GM12892 (cell line): ENCODE data around the gene CSTF3.
A peak's percentile ranks its signal among the peaks of the same experiment; 100 is the strongest.
"Not testable (repeated sequence)": the region's sequence is repeated elsewhere in the genome, so short reads cannot be mapped to it uniquely, and the experiment has no call there.

Experiments used
- DNase-seq: peaks from one replicate; pipeline ENCODE4 v3.0.0; 2011; ENCODE audit not compliant: insufficient read length
- FAIRE-seq: peaks from 2 replicates; lab custom pipeline; 2011; peaks lifted over from hg19 to GRCh38; lab: Jason Lieb, UNC
- POLR2A ChIP-seq: IDR thresholded peaks from 2 replicates; pipeline ENCODE4 v1.6.1; 2011; ENCODE audit warnings: low read depth, low read length, control low read depth
- POLR2AphosphoS5 ChIP-seq: IDR thresholded peaks from 2 replicates; pipeline ENCODE4 v1.6.1; 2011; ENCODE audit warnings: low read depth, low read length, control low read depth
- TAF1 ChIP-seq: IDR thresholded peaks from 2 replicates; pipeline ENCODE4 v1.6.1; 2011; ENCODE audit warnings: low read depth, mild to moderate bottlenecking, control low read depth, low read length, borderline replicate concordance

Gene CSTF3

DNA sequence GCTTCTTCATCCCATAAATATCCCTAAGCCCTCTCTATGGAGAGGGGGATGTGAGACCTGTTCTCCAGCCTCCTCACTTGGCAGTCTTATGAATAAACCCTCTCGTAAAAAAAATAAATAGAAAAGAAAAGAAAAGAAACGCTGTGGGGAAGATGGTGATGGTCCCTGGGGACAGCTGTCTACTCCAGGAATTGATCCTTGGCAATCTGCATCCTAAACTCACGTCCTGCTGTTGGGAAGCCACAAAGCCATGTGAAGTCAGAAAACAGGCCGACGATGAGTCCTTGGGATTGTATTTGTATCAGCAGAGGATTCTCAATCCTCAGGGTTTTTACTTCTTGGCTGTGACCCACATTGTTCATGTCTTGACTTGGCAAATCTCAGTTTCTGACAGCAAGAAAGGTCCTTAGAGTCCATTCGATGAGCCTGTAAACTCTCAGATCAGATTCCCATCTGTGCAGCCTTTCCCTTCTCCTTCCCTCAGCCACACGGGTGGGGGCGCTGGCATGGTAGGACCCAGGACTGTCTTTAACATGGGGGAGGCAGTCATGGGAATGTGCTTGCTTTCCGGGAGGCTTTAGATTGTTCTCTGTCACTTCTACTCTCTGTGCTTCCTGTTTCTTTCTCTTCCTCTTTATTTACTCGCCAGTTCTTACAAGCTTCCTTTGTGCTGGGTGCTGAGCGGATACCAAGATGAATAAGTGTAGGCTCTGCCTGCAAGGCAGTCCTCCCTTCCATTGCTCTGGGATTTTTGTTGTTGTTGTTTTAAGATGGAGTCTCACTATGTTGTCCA, 97.1 kb downstream of the CSTF3 start:
- TF ChIP-seq POLR2A (no peak), TAF1 (no peak), POLR2AphosphoS5 (no peak)
- peak; percentile 73 for FAIRE-seq
- DNase-seq = no peak

DNA sequence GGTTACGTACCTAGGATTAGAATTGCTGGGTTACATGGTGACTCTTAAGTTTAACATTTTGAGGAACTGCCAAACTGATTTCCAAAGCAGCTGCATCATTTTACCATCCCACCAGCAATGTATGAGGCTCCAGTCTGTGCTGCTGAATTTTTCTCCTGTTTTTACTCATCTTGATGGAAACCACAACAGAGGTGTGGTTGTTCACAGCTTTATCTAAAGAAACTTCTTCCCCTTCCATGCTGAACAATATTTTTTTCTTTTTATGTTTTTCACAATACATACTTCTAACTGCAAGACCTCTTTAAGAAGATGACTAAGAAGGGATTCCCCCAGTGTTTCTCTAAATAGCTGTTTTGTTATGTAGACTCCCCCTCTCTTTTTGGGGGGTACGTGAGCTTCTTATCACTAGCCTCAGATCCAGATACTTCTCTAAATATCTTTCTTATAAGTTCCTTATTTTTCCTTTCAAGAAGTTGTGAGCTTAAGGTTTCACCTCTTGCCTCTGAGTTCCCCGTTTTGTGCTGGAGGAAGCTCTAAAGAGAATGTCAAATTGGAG, 97.9 kb downstream of the CSTF3 start:
- DNase-seq (no peak), FAIRE-seq (no peak)
- TF ChIP-seq POLR2AphosphoS5 = no peak
- TF ChIP-seq POLR2A = no peak
- no peak for TF ChIP-seq TAF1

DNA sequence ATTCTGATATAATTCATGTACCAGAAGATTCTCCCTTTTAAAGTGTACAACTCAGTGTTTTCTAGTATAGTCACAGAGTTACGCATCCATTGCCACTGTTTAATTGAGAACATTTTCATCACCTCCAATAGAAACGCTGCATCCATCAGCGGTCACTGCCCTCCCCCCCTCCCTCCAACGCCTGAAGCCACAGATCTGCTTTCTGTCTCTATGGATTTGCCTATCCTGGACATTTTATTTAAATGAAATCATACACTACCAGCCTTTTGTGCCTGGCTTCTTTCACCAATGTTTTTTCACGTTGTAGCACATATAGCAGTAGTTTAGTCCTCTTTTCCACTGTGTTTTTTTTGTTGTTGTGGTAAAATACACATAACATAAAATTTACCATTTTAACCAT, 99.1 kb downstream of the CSTF3 start:
- TF ChIP-seq TAF1 = no peak
- TF ChIP-seq POLR2A = no peak
- no peak for TF ChIP-seq POLR2AphosphoS5
- DNase-seq = no peak
- FAIRE-seq = no peak

DNA sequence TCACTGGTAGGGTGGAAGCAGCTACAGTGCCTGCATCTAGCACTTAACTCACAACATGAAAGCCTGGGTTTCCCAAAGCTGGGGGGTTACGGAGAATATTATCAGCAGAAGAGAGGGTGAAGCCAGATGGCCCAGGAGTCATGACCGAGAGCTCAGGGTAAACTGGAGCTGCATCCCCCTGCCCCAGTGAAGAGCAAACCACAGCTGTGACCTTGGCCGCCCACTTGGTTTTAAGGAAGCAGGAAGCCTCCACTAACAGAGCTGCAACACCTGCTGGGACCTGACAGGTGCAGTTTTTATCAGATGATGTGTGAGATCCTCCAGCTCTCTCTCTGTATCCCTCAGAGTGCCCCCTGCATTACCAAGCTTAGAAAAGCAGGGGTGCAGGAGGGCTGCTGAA, 101.0 kb downstream of the CSTF3 start:
- TF ChIP-seq TAF1 (no peak), POLR2A (no peak), POLR2AphosphoS5 (no peak)
- no peak for FAIRE-seq
- DNase-seq = no peak

DNA sequence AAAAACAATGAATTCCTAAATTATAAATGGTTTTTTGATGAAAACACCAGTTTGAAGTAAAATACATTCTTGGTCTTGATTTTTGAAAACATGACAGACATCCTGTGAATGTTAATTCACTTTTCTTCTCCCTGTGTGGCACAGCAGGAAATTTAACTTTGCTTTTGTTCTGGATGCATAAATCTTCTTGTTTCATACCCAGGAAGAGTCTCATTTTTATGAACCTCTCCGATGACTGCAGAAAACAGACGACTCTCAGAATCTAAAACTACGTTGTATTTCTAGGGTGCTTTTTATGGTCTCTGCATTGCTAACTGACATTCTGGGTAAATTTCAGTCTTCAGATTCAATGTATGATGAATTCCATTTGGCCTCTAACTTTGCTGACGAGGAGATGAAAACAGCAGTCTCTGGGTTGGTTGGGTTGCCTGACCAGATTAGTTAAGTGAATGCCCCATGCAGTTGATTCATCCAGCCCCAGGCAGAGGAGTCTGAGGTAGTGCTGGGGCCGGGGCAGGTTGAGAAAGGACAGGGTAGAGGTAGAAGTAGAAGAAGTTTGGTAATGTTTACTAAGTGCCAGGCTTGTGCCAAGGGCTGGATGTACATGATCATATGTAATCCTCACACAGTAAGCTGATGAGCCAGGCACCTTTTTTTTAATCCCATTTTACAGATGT, 101.8 kb downstream of the CSTF3 start:
- FAIRE-seq (no peak), DNase-seq (no peak)
- no peak for TF ChIP-seq POLR2A
- TF ChIP-seq POLR2AphosphoS5 = no peak
- no peak for TF ChIP-seq TAF1

DNA sequence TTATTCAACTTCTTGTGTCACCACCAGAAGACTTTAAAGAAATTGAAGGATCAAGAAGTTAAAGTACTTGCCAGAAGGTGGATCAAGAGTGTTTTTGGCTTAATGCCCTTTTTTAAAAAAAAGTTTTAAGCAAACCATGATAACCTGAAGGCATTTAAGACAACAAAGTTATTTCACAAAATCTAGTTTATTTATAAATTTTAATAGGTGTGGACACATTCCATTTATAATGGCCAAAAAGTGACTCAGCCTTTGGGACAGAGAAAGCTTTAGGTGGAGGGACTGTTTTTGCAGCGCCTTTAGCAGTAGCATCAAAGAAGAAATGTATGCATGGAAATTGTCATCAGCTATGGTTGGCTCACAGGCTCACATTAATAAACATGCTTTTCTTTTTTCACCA, 104.0 kb downstream of the CSTF3 start:
- FAIRE-seq (no peak), DNase-seq (no peak)
- TF ChIP-seq POLR2A = no peak
- no peak for TF ChIP-seq TAF1
- TF ChIP-seq POLR2AphosphoS5 = no peak

DNA sequence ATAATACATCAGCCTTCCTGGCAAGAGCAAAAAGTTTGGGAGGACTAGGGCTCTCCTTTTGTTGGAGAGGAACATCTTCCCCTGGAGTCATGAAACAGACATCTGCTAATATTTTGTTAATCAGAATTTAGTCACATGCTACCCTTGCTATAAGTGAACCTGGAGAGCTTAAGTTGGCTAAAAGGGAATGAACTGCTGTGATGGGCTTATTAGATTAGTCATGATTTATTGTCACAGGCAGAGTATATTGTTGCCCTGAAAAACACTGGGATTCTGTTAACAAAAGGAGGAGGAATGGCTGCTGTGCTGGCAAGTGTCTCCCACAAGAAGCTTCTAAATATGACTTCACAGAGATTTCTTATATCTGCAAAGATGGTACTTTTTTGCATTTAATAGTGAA, 105.9 kb downstream of the CSTF3 start:
- FAIRE-seq = no peak
- no peak for DNase-seq

DNA sequence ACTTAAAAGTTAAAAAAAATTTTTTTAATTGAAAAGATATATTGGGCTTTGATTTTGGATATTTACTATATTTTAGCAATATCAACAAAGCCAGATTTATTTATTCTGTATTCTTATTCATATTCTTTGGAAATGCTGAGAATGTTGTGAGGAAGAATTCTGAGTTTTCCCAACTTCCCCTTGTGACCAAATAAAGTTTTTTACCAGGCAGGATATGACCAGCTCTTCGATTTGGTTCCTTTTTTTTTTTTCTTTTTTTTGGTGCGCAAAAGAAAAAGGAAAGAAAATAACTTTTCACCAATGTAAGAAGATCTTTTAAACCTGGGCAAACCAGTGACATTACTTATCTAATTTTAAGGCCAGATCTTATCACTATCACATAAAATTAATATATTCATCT, 109.0 kb downstream of the CSTF3 start:
- FAIRE-seq = no peak
- TF ChIP-seq POLR2A (no peak), TAF1 (no peak), POLR2AphosphoS5 (no peak)

More for the DNA sequence above, 105.9 kb downstream of the CSTF3 start:
- no peak for TF ChIP-seq POLR2A
- no peak for TF ChIP-seq TAF1
- no peak for TF ChIP-seq POLR2AphosphoS5

DNA sequence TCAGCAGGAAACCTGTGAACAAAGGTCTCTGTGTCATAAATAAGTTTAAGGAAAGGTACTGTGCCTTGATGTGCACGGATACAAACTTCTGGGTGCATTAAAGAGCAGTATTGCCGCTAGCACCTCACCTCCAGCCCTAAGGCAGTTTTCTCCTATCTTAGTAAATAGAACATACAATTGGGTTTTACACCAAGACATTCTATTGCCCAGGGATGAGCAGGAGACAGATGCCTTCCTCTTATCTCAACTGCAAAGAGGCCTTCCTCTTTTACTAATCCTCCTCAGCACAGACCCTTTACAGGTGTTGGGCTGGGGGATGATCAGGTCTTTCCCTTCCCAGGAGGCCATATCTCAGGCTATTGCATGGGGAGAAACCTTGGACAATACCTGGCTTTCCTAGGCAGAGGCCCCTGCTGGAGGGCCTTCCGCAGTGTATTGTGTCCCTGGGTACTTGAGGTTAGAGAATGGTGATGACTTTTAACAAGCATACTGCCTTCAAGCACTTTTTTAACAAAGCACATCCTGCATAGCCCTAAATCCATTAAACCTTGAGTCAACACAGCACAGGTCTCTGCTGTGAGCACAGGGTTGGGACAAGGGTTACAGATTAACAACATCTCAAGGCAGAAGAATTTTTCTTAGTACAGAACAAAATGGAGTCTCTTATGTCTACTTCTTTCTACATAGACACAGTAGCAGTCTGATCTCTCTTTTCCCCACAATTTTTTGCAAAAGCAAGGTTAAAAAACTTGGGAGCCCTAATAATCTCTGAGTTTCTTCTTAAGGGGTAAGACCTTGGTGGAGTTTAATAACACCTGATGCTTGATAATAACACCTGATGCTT, 111.5 kb downstream of the CSTF3 start:
- DNase-seq = not testable (repeated sequence)

More for the DNA sequence above, 109.0 kb downstream of the CSTF3 start:
- DNase-seq = no peak

DNA sequence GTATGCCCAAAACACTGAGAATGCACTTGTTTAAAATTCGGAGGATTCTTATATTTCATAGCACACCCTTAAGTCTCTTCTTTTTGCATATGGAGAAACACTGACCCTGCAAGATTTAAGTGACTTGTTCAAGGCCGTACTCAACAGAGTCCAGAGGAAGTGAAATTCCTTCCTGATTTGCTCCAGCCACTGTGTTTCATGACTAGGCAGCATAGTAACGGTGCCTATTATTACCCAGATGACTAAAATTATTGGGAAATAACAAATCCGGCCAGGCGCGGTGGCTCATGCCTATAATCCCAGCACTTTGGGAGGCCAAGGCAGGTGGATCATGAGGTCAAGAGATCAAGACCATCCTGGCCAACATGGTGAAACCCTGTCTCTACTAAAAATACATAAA, 112.6 kb downstream of the CSTF3 start:
- DNase-seq, FAIRE-seq: not testable (repeated sequence)

More for the DNA sequence above, 111.5 kb downstream of the CSTF3 start:
- not testable (repeated sequence) for FAIRE-seq

DNA sequence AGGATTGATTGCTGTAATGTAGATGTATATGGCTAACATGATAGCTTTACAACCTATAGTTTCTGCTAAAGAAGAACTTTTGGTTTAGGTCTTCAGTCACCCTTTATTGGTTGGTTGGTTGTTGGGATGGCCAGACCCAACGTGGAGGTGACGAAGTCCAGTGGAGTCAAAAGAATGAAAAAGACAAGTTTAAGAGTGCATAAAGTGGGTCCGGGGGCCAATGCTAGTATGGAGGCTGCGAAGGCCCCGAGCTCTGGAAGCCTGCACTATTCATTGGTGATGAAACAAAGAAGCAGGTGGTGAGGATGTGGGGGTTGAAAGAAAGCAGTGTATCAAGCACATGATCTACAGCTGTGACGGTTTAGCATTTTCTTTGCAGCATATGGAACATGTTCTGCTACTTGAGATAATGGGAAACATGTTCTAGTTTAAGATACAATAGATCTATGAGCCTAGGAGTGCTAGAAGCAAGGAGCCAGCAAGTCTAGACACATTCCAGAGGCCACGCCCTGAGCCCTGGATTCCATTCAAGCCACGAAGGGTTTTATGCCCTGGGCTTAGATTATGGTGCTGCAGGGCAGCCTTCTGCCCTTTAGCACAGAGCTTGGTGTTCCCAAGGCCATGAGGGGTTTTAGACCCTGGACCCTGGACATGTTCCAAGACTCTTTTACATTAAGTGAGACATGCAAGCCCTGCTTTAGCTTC, 115.6 kb downstream of the CSTF3 start:
- DNase-seq (no peak), FAIRE-seq (no peak)
- no peak for TF ChIP-seq POLR2AphosphoS5
- TF ChIP-seq POLR2A = no peak
- no peak for TF ChIP-seq TAF1
